Uterus (tissue), 4 donors: ENCODE measurements around the gene NDUFB8. TPM values are rescaled to one million over a fixed set of nuclear protein-coding genes. Genes with fewer than 3 reads are reported as not detected.

Source experiments
- DNase-seq, 2 donors: peaks; one replicate each; pipeline ENCODE4 v3.0.0-alpha.2; 2019 to 2020
- H3K27ac ChIP-seq, 2 donors: fragments of 200-600 bp; sonication (generic); 1 replicate in 1 of 2; 2 replicates in 1 of 2; pipeline ENCODE4 v1.5.1; 2016 to 2018
- H3K27me3 ChIP-seq, 2 donors: fragments of 200-600 bp; sonication (generic); one replicate each; pipeline ENCODE4 v1.5.1; 2018 to 2019; ENCODE audit warnings: control low read depth in 1 of 2
- H3K36me3 ChIP-seq, 2 donors: fragments of 200-600 bp; sonication (generic); one replicate each; pipeline ENCODE4 v1.5.1; 2019; ENCODE audit warnings: control low read depth in 1 of 2
- H3K4me1 ChIP-seq, 2 donors: fragments of 200-600 bp; sonication (generic); one replicate each; pipeline ENCODE4 v1.5.1; 2018 to 2019; ENCODE audit warnings: control low read depth in 1 of 2
- H3K4me3 ChIP-seq, 2 donors: fragments of 200-600 bp; sonication (generic); 1 replicate in 1 of 2; 2 replicates in 1 of 2; pipeline ENCODE4 v1.5.1; 2018 to 2019; ENCODE audit warnings: mild to moderate bottlenecking in 1 of 2
- H3K9me3 ChIP-seq, 2 donors: fragments of 200-600 bp; sonication (generic); one replicate each; pipeline ENCODE4 v1.5.1; 2019; ENCODE audit warnings: control low read depth in 1 of 2
- CTCF ChIP-seq, 4 experiments: fragments of 200-600 bp in 2 of 4; fragments of 450-650 bp in 2 of 4; sonication (generic) in 2 of 4; IDR thresholded peaks; one replicate each; pipeline ENCODE4 v1.5.1; 2016 to 2019; ENCODE audit warnings: antibody characterized with exemption in 4 of 4, mild to moderate bottlenecking in 2 of 4, moderate library complexity in 1 of 4
- POLR2A ChIP-seq, 2 donors: fragments of 450-650 bp; IDR thresholded peaks; one replicate each; pipeline ENCODE4 v1.6.1; 2016; ENCODE audit warnings: antibody characterized with exemption in 2 of 2, mild to moderate bottlenecking in 1 of 2, moderate library complexity in 1 of 2
- intact Hi-C: fragments of 100-400 bp; cut with DNase I; formaldehyde crosslinking; loops from one replicate; pipeline ENCODE4 v1.15.1; 2023; ENCODE audit warnings: low total_unique reads
- total RNA-seq, 4 donors: library from RNA; depleted of rRNA in 3 of 4; stranded (reverse); fragments of >200 nt in 3 of 4; gene quantifications; one replicate each; pipeline versions ENCODE4 v1.1.0 to v1.2.4, GENCODE V29; 2014 to 2023
- donor health status: DM: yes; HTN: yes; CAD: no.

Gene NDUFB8
- total RNA-seq, 4 donors from 2014 or later, result 78.3 to 134 (median 111) TPM

- peaks cover 0 to 13% of the 10 kb centered on the region in 2 donors for H3K27me3 ChIP-seq
- H3K4me1 ChIP-seq, result no peaks in the 10 kb centered on the region
- no peak overlapping the region for H3K27ac ChIP-seq
- no peak for TF ChIP-seq POLR2A (IDR thresholded peaks at IDR 0.05)
- peak; percentile 39 to 63 (median 50) for TF ChIP-seq CTCF (IDR thresholded peaks at IDR 0.05)
- intact Hi-C loops, result no loop called here
- peak overlapping the region; percentile 28 to 30 for H3K4me3 ChIP-seq
- no peaks in the 10 kb centered on the region for H3K36me3 ChIP-seq
- DNase-seq, result peak; percentile 25 to 52
- H3K9me3 ChIP-seq, result no peaks in the 10 kb centered on the region
Measured at GRCh38 chr10:100482181-100482833, 47.4 kb downstream of the NDUFB8 start.

GRCh38 chr10:100481462-100482081 is 48.1 kb downstream of the NDUFB8 start:
- H3K36me3 ChIP-seq, result no peaks in the 10 kb centered on the region
- no peaks in the 10 kb centered on the region for H3K9me3 ChIP-seq
- peaks cover 0 to 13% of the 10 kb centered on the region in 2 donors for H3K27me3 ChIP-seq
- H3K4me3 ChIP-seq, result peak overlapping the region; percentile 28 to 30
- no peak overlapping the region for H3K27ac ChIP-seq
- peak; percentile 81 to 84 for DNase-seq
- no peak for TF ChIP-seq POLR2A (IDR thresholded peaks at IDR 0.05)
- no peak for TF ChIP-seq CTCF (IDR thresholded peaks at IDR 0.05)
- intact Hi-C loops, result no loop called here
- no peaks in the 10 kb centered on the region for H3K4me1 ChIP-seq

- Histone ChIP-seq H3K4me1 (no peaks in the 10 kb centered on the region), H3K36me3 (no peaks in the 10 kb centered on the region), H3K4me3 (no peak overlapping the region), H3K9me3 (no peaks in the 10 kb centered on the region), H3K27me3 (peaks cover 0 to 13% of the 10 kb centered on the region in 2 donors), H3K27ac (no peak overlapping the region)
- intact Hi-C loops, result no loop called here
- TF ChIP-seq POLR2A (IDR thresholded peaks at IDR 0.05), result no peak
- no peak for TF ChIP-seq CTCF (IDR thresholded peaks at IDR 0.05)
- DNase-seq, result no peak
Measured at GRCh38 chr10:100480002-100480401, 49.7 kb downstream of the NDUFB8 start.

- Histone ChIP-seq H3K4me3 (no peak overlapping the region), H3K27ac (no peak overlapping the region), H3K36me3 (no peaks in the 10 kb centered on the region), H3K27me3 (peaks cover 0 to 13% of the 10 kb centered on the region in 2 donors), H3K9me3 (no peaks in the 10 kb centered on the region), H3K4me1 (no peaks in the 10 kb centered on the region)
- TF ChIP-seq CTCF (IDR thresholded peaks at IDR 0.05), result no peak
- no peak for TF ChIP-seq POLR2A (IDR thresholded peaks at IDR 0.05)
- DNase-seq, result no peak
- intact Hi-C loops, result loop anchor here (2.0 kb wide), 1 partner anchor 30 kb away; no protein-coding TSS in a partner anchor
Measured at GRCh38 chr10:100479037-100479436, 50.6 kb downstream of the NDUFB8 start.

GRCh38 chr10:100477970-100478369 is 51.7 kb downstream of the NDUFB8 start:
- no peak overlapping the region for H3K4me3 ChIP-seq
- intact Hi-C loops, result loop anchor here (2.0 kb wide), 1 partner anchor 29 kb away; no protein-coding TSS in a partner anchor
- TF ChIP-seq CTCF (IDR thresholded peaks at IDR 0.05) (no peak), POLR2A (IDR thresholded peaks at IDR 0.05) (no peak)

More at GRCh38 chr10:100477970-100478369, 51.7 kb downstream of the NDUFB8 start:
- Histone ChIP-seq H3K27ac (no peak overlapping the region), H3K4me1 (no peaks in the 10 kb centered on the region), H3K27me3 (peaks cover 0 to 13% of the 10 kb centered on the region in 2 donors), H3K9me3 (no peaks in the 10 kb centered on the region), H3K36me3 (no peaks in the 10 kb centered on the region)
- DNase-seq, result no peak
